Thymus (tissue), 11 donors: Measurements from ENCODE around the gene SCAMP3. TPM values are rescaled to one million over a fixed set of nuclear protein-coding genes. Genes with fewer than 3 reads are reported as not detected.
"Not testable (repeated sequence)": the region's sequence is repeated elsewhere in the genome, so short reads cannot be mapped to it uniquely, and the experiment has no call there.

Source experiments
- DNase-seq, 9 donors: peaks; one replicate each; pipeline ENCODE4 v3.0.0-alpha.2; 2013; ENCODE audit warnings: low spot score in 9 of 9, low read depth in 6 of 9, missing footprints in 1 of 9
- H3K27ac ChIP-seq, 2 donors: one replicate each; pipeline ENCODE4 v1.5.1; 2013; ENCODE audit warnings: control low read depth in 1 of 2, low read depth in 1 of 2, low read length in 1 of 2, mild to moderate bottlenecking in 1 of 2, moderate library complexity in 1 of 2
- H3K27me3 ChIP-seq, 2 donors: one replicate each; pipeline ENCODE4 v1.5.1; 2013; ENCODE audit warnings: low read length in 1 of 2; ENCODE audit not compliant: control insufficient read depth in 2 of 2, insufficient read depth in 1 of 2
- H3K36me3 ChIP-seq, 2 donors: one replicate each; pipeline ENCODE4 v1.5.1; 2013; ENCODE audit warnings: low read length in 1 of 2, mild to moderate bottlenecking in 1 of 2, moderate library complexity in 1 of 2; ENCODE audit not compliant: control insufficient read depth in 2 of 2, insufficient read depth in 2 of 2
- H3K4me1 ChIP-seq, 2 donors: one replicate each; pipeline ENCODE4 v1.5.1; 2013; ENCODE audit warnings: low read length in 2 of 2; ENCODE audit not compliant: control insufficient read depth in 2 of 2, insufficient read depth in 2 of 2
- H3K4me3 ChIP-seq, 2 donors: one replicate each; pipeline ENCODE4 v1.5.1; 2013; ENCODE audit warnings: low read length in 2 of 2, control low read depth in 1 of 2, mild to moderate bottlenecking in 1 of 2
- H3K9me3 ChIP-seq, 2 donors: one replicate each; pipeline ENCODE4 v1.5.1; 2013; ENCODE audit warnings: low read length in 1 of 2, mild to moderate bottlenecking in 1 of 2; ENCODE audit not compliant: control insufficient read depth in 2 of 2, insufficient read depth in 1 of 2
- WGBS: extraction: QIAGEN DNeasy Blood & Tissue Kit; methylation state at CpG from one replicate; pipeline ENCODE4 v1.1.7; 2013; 5-methylcytosine and 5-hydroxymethylcytosine counted together
- polyA plus RNA-seq: library from polyadenylated mRNA; stranded (reverse); fragments of 200-250 nt; gene quantifications from one replicate; pipeline ENCODE4 v1.2.3, GENCODE V29; 2013
- total RNA-seq: library from RNA; stranded (reverse); fragments of 120-200 nt; gene quantifications from one replicate; pipeline ENCODE4 v1.2.4, GENCODE V29; 2013
- donor health status: healthy.

The SCAMP3 gene
- total and polyA plus RNA-seq, 2 donors = 29.1 to 59.1 TPM

GRCh38 chr1:155254228-155254713, 7.9 kb downstream of the SCAMP3 start:
- peaks cover 9 to 32% of the 10 kb centered on the region in 2 donors for H3K4me1 ChIP-seq
- 77% methylated on average over 12 of the region's 12 CpGs for WGBS
- H3K27me3 ChIP-seq = no peaks in the 10 kb centered on the region
- peaks cover 0 to 3% of the 10 kb centered on the region in 2 donors for H3K9me3 ChIP-seq
- peaks cover 18 to 21% of the 10 kb centered on the region in 2 donors for H3K36me3 ChIP-seq
- no peak for DNase-seq
- peak overlapping the region; percentile 63 to 85 for H3K4me3 ChIP-seq
- H3K27ac ChIP-seq = no peak overlapping the region

- Histone ChIP-seq H3K27me3 (no peaks in the 10 kb centered on the region), H3K27ac (no peak overlapping the region), H3K9me3 (peaks cover 0 to 3% of the 10 kb centered on the region in 2 donors), H3K4me3 (no peak overlapping the region), H3K36me3 (peaks cover 17 to 18% of the 10 kb centered on the region in 2 donors), H3K4me1 (peaks cover 9 to 32% of the 10 kb centered on the region in 2 donors)
- 91% methylated on average over 5 of the region's 5 CpGs for WGBS
- DNase-seq = no peak
Measured at GRCh38 chr1:155253797-155254196, 8.4 kb downstream of the SCAMP3 start.

GRCh38 chr1:155253208-155253607, 9.0 kb downstream of the SCAMP3 start:
- WGBS = 95% methylated on average over 5 of the region's 5 CpGs
- no peak overlapping the region for H3K27ac ChIP-seq
- DNase-seq = no peak
- H3K4me1 ChIP-seq = peaks cover 9 to 32% of the 10 kb centered on the region in 2 donors
- H3K4me3 ChIP-seq = no peak overlapping the region
- H3K36me3 ChIP-seq = peaks cover 13 to 14% of the 10 kb centered on the region in 2 donors
- peaks cover 0 to 3% of the 10 kb centered on the region in 2 donors for H3K9me3 ChIP-seq
- H3K27me3 ChIP-seq = no peaks in the 10 kb centered on the region

GRCh38 chr1:155251566-155251965, 10.6 kb downstream of the SCAMP3 start:
- Histone ChIP-seq H3K4me3 (no peak overlapping the region), H3K9me3 (peaks cover 0 to 3% of the 10 kb centered on the region in 2 donors), H3K27me3 (no peaks in the 10 kb centered on the region), H3K4me1 (peaks cover 9 to 32% of the 10 kb centered on the region in 2 donors), H3K27ac (no peak overlapping the region), H3K36me3 (peaks cover 6 to 10% of the 10 kb centered on the region in 2 donors)
- DNase-seq = no peak
- 98% methylated on average over 7 of the region's 7 CpGs for WGBS

- Histone ChIP-seq H3K4me1 (peaks cover 9 to 29% of the 10 kb centered on the region in 2 donors), H3K9me3 (peaks cover 0 to 3% of the 10 kb centered on the region in 2 donors), H3K27me3 (no peaks in the 10 kb centered on the region), H3K36me3 (peaks cover 0 to 6% of the 10 kb centered on the region in 2 donors), H3K27ac (peak overlapping the region; percentile 78 to 89), H3K4me3 (peak overlapping the region; percentile 63 to 74)
- peak; percentile 84 to 97 (median 92) for DNase-seq
- 23% methylated on average over 23 of the region's 23 CpGs for WGBS
Measured at GRCh38 chr1:155250633-155251449, 11.3 kb downstream of the SCAMP3 start.

GRCh38 chr1:155250246-155250632, 11.9 kb downstream of the SCAMP3 start:
- peaks cover 0 to 6% of the 10 kb centered on the region in 2 donors for H3K36me3 ChIP-seq
- 3% methylated on average over 28 of the region's 28 CpGs for WGBS
- peaks cover 5 to 26% of the 10 kb centered on the region in 2 donors for H3K4me1 ChIP-seq
- peaks cover 0 to 3% of the 10 kb centered on the region in 2 donors for H3K9me3 ChIP-seq
- no peaks in the 10 kb centered on the region for H3K27me3 ChIP-seq
- H3K4me3 ChIP-seq = peak overlapping the region; percentile 63 to 74
- peak in 3 of 9 donors; percentile 64 to 82 (median 72) for DNase-seq
- peak overlapping the region; percentile 78 to 89 for H3K27ac ChIP-seq

- Histone ChIP-seq H3K4me3 (no peak overlapping the region), H3K36me3 (peaks cover 0 to 6% of the 10 kb centered on the region in 2 donors), H3K27me3 (no peaks in the 10 kb centered on the region), H3K4me1 (peaks cover 5 to 31% of the 10 kb centered on the region in 2 donors), H3K27ac (no peak overlapping the region), H3K9me3 (peaks cover 0 to 8% of the 10 kb centered on the region in 2 donors)
- 98% methylated on average over 26 of the region's 26 CpGs for WGBS
- no peak for DNase-seq
Measured at GRCh38 chr1:155247667-155248553, 14.2 kb downstream of the SCAMP3 start.

- H3K36me3 ChIP-seq, DNase-seq, H3K4me3 ChIP-seq, H3K27ac ChIP-seq, H3K9me3 ChIP-seq, H3K27me3 ChIP-seq: not testable (repeated sequence)
- peaks cover 10 to 34% of the 10 kb centered on the region in 2 donors for H3K4me1 ChIP-seq
- 96% methylated on average over 3 of the region's 3 CpGs for WGBS
Measured at GRCh38 chr1:155246796-155247195, 15.4 kb downstream of the SCAMP3 start.
